Transverse colon (tissue), 4 donors: ENCODE data around the gene MPPED2. TPM values are rescaled to one million over a fixed set of nuclear protein-coding genes. Genes with fewer than 3 reads are reported as not detected.

Source experiments
- DNase-seq: peaks from one replicate; pipeline ENCODE4 v3.0.0-alpha.2; 2019
- H3K27ac ChIP-seq, 4 donors: fragments of 200-600 bp; sonication (generic); 2 replicates each; pipeline ENCODE4 v1.5.1; 2016 to 2018; ENCODE audit warnings: inconsistent platforms in 4 of 4
- H3K27me3 ChIP-seq: fragments of 200-600 bp; sonication (generic); 2 replicates; pipeline ENCODE4 v1.5.1; 2017; ENCODE audit warnings: inconsistent platforms
- H3K36me3 ChIP-seq, 4 donors: fragments of 200-600 bp; sonication (generic); 2 replicates each; pipeline ENCODE4 v1.5.1; 2017 to 2019; ENCODE audit warnings: inconsistent platforms in 4 of 4
- H3K4me1 ChIP-seq, 4 donors: fragments of 200-600 bp; sonication (generic); 2 replicates each; pipeline ENCODE4 v1.5.1; 2017 to 2020; ENCODE audit warnings: inconsistent platforms in 4 of 4
- H3K4me3 ChIP-seq, 4 donors: fragments of 200-600 bp; sonication (generic); 1 replicate in 1 of 4; 2 replicates in 3 of 4; pipeline versions ENCODE4 v1.5.1 to v1.6.1; 2017 to 2019; ENCODE audit warnings: inconsistent platforms in 4 of 4
- H3K9me3 ChIP-seq, 2 donors: fragments of 200-600 bp; sonication (generic); 2 replicates each; pipeline ENCODE4 v1.5.1; 2017 to 2019; ENCODE audit warnings: inconsistent platforms in 2 of 2
- CTCF ChIP-seq, 5 experiments: fragments of 200-600 bp in 3 of 5; fragments of 450-650 bp in 2 of 5; sonication (generic) in 3 of 5; IDR thresholded peaks; 1 replicate in 2 of 5; 2 replicates in 3 of 5; pipeline ENCODE4 v1.5.1; 2016 to 2017; ENCODE audit warnings: antibody characterized with exemption in 5 of 5, inconsistent platforms in 3 of 5, mild to moderate bottlenecking in 2 of 5, moderate library complexity in 1 of 5
- EP300 ChIP-seq: sonication (generic); formaldehyde crosslinking; IDR thresholded peaks from one replicate; pipeline ENCODE4 v1.6.1; 2017; ENCODE audit warnings: antibody characterized with exemption, low read depth
- POLR2A ChIP-seq: fragments of 450-650 bp; IDR thresholded peaks from one replicate; pipeline ENCODE4 v1.6.1; 2016; ENCODE audit warnings: antibody characterized with exemption, mild to moderate bottlenecking, moderate library complexity
- POLR2AphosphoS5 ChIP-seq, 3 donors: sonication (generic); formaldehyde crosslinking; IDR thresholded peaks; one replicate each; pipeline ENCODE4 v1.6.1; 2016; ENCODE audit warnings: antibody characterized with exemption in 3 of 3
- WGBS, 2 donors: methylation state at CpG; one replicate each; pipeline ENCODE4 v1.1.5; 2018; ENCODE audit warnings: low coverage in 1 of 2; 5-methylcytosine and 5-hydroxymethylcytosine counted together
- in situ Hi-C, 4 donors: fragments of 200-750 bp; cut with MboI; loops; one replicate each; pipeline versions ENCODE4 v1.15.0 to v1.15.1; 2017; ENCODE audit warnings: low sequenced_read_pairs in 3 of 4, low pct_ligation_motif_present in 1 of 4, low pct_unique_long_range_greater_than_20kb in 1 of 4
- intact Hi-C: fragments of 100-400 bp; cut with DNase I; formaldehyde crosslinking; loops from one replicate; pipeline ENCODE4 v1.15.1; 2023; ENCODE audit warnings: low total_unique reads
- total RNA-seq, 4 donors: library from RNA; depleted of rRNA; stranded (reverse); fragments of >200 nt; gene quantifications; one replicate each; pipeline ENCODE4 v1.1.0, GENCODE V29; 2016

MPPED2 gene
- total RNA-seq, 4 donors from 2014 or later: 1.4 to 1.6 TPM; not detected in 2

GRCh38 chr11:30543066-30543465 lies 43.1 kb downstream of the MPPED2 start:
- Histone ChIP-seq H3K4me1 (no peaks in the 10 kb centered on the region), H3K36me3 (no peaks in the 10 kb centered on the region), H3K27me3 (no peaks in the 10 kb centered on the region), H3K27ac (no peak overlapping the region), H3K4me3 (no peak overlapping the region), H3K9me3 (no peaks in the 10 kb centered on the region)
- in situ Hi-C loops (no loop called here), intact Hi-C loops (no loop called here)
- no peak for DNase-seq
- TF ChIP-seq CTCF (IDR thresholded peaks at IDR 0.05) (no peak), POLR2A (no peak), EP300 (no peak), POLR2AphosphoS5 (IDR thresholded peaks at IDR 0.05) (no peak)
- WGBS, 2 donors: 83 to 100% methylated on average over 1 of the region's 1 CpG

GRCh38 chr11:30540781-30541180 lies 45.4 kb downstream of the MPPED2 start:
- no peak for DNase-seq
- Histone ChIP-seq H3K4me3 (no peak overlapping the region), H3K9me3 (no peaks in the 10 kb centered on the region), H3K36me3 (no peaks in the 10 kb centered on the region), H3K27me3 (no peaks in the 10 kb centered on the region), H3K27ac (no peak overlapping the region), H3K4me1 (no peaks in the 10 kb centered on the region)
- no peak for TF ChIP-seq CTCF (IDR thresholded peaks at IDR 0.05)
- 72 to 93% methylated on average over 1 of the region's 1 CpG for WGBS, 2 donors
- intact Hi-C loops: no loop called here
- in situ Hi-C loops: no loop called here

- intact Hi-C loops (no loop called here), in situ Hi-C loops (no loop called here)
- TF ChIP-seq POLR2AphosphoS5 (IDR thresholded peaks at IDR 0.05) (no peak), CTCF (IDR thresholded peaks at IDR 0.05) (no peak), EP300 (no peak), POLR2A (no peak)
- H3K27ac ChIP-seq: no peak overlapping the region
- H3K27me3 ChIP-seq: no peaks in the 10 kb centered on the region
- no peaks in the 10 kb centered on the region for H3K9me3 ChIP-seq
- no peak for DNase-seq
- no peaks in the 10 kb centered on the region for H3K36me3 ChIP-seq
- no peaks in the 10 kb centered on the region for H3K4me1 ChIP-seq
- H3K4me3 ChIP-seq: no peak overlapping the region
Measured at GRCh38 chr11:30538251-30538650, 47.9 kb downstream of the MPPED2 start.

GRCh38 chr11:30535818-30536217 lies 50.3 kb downstream of the MPPED2 start:
- no peak for TF ChIP-seq POLR2A
- TF ChIP-seq CTCF (IDR thresholded peaks at IDR 0.05): no peak
- TF ChIP-seq POLR2AphosphoS5 (IDR thresholded peaks at IDR 0.05): no peak
- TF ChIP-seq EP300: no peak
- Histone ChIP-seq H3K9me3 (no peaks in the 10 kb centered on the region), H3K27ac (no peak overlapping the region), H3K36me3 (no peaks in the 10 kb centered on the region), H3K4me1 (no peaks in the 10 kb centered on the region), H3K27me3 (no peaks in the 10 kb centered on the region), H3K4me3 (no peak overlapping the region)
- in situ Hi-C loops (no loop called here), intact Hi-C loops (no loop called here)
- no peak for DNase-seq
- 40 to 80% methylated on average over 1 to 13 of the region's 13 CpGs for WGBS, 2 donors
